Stimulated activated CD8-positive, alpha-beta memory T cell treated with anti-CD3 and anti-CD28 coated beads, Interleukin-15, amount 100 ng/mL, for 48 hours (primary cell): ENCODE measurements around the gene KCNIP1.
A peak's percentile ranks its signal among the peaks of the same experiment; 100 is the strongest.

Source experiments
- DNase-seq, 2 donors: peaks; one replicate each; pipeline ENCODE4 v3.0.0-alpha.2; 2020; ENCODE audit warnings: low read depth in 2 of 2

The KCNIP1 gene

DNA sequence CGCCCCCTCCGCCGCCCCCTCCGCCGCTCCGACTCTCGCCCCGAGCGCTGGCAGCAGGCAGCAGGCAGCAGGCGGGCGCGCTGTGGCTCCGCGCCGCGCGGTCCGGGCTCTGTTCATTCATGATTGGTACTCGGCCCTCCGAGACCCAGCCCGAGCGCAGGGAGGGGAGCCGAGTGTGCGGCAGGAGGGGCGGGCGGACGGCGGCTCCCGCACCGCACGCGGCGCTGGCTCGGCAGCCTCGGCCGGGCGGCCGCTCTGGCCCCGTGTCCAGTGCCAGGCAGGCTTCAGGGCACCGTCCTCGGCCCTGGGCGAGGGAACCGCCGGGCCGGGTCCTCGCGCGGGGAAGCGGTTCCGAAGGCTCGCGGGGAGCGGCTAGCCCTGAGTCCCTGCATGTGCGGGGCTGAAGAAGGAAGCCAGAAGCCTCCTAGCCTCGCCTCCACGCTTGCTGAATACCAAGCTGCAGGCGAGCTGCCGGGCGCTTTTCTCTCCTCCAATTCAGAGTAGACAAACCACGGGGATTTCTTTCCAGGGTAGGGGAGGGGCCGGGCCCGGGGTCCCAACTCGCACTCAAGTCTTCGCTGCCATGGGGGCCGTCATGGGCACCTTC lies at the start of gene KCNIP1:
Gene KCNIP1, plus strand, starts transcription at position 31 of the 607 bp plus-strand sequence.
- no peak for DNase-seq

DNA sequence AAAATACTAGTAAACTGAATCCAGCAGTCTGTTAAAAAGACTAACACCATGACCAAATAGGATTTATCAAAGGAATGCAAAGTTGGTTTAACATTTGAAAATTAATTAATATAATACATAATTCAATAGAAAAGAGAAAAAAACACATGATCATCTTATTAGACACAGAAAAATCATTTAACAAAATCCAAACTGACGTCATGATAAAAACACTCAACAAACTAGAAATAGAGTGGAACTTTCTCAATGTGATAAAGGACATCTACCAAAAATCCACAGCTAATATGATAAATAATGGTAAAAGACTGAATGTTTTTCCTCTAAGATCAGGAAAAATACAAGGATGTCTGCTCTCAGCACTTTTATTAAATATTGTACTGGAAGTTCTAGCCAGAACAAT lies 40.4 kb upstream of the KCNIP1 start:
- DNase-seq = no peak

DNA sequence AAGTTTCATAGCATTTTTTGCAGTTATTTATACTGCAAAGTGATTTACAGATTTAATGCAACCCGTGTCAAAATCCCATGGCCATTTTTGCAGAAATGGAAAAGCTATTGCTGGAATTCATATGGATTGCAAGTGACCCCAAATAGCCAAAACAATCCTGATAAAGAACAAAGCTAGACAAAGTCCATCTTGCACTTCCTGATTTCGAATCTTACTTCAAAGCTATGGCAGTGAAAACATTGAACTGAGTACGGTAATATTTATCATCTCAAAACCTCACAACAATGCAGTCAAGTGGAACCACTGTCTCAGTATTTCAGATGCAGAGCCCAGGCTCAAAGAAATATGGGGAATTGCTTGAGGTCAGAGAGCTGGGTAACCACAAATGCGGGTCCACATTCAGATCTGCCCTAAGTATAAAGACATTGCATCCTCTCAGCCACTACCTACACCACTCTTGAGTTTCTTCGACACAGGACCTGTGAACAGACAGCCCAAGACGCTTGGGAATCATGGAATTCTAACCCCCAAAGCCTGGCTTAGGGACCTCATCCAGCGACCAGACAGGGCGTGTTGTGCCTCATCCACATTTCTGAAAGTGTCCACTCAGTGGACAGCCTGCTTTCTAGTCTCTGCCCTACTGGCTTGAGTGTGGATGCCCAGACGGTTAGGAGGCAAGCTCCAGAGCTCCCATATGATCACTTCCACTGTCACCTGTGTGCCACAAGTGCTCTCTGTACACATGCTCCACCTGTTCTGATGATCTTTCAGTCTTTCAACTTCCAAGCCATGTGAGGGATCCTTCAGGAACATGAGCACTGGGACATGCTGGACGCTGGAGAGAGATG lies 39.3 kb upstream of the KCNIP1 start:
- DNase-seq = no peak

- DNase-seq = no peak
These were observed 37.3 kb upstream of the KCNIP1 start for GRCh38 chr5:170466553-170466952.

DNA sequence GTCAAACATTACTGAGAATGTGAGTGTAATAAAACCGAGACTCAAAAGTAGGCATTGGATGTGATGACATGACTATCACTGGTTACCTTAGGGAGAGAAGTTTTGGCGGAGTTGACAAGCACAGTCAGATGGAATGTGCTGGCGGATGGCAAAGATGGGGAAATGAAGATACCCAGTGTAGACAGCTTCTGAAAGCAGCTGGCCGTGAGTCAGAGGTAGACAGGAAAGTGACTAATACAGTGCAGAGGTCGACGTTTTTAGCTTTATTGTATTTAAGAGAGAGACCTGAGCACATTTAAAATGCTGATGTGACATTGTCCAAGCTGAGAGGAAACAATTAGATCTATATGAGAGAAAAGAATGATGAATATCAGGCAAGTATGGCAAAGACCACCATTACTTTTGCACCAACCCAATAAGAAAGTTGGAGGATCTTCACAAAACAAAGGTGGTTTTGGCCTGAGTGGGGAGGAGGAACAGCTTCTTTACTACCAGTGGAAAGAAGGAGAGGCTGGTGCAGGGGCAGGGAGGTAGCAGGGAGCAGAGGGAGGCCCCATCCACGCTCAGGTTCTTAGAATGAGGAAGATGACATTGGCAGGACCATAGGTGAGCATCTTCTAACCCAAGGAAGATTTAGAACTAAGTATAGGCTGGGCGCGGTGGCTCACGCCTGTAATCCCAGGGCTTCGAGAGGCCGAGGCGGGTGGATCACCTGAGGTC lies 36.7 kb upstream of the KCNIP1 start:
- peak; percentile 10 to 40 for DNase-seq

DNA sequence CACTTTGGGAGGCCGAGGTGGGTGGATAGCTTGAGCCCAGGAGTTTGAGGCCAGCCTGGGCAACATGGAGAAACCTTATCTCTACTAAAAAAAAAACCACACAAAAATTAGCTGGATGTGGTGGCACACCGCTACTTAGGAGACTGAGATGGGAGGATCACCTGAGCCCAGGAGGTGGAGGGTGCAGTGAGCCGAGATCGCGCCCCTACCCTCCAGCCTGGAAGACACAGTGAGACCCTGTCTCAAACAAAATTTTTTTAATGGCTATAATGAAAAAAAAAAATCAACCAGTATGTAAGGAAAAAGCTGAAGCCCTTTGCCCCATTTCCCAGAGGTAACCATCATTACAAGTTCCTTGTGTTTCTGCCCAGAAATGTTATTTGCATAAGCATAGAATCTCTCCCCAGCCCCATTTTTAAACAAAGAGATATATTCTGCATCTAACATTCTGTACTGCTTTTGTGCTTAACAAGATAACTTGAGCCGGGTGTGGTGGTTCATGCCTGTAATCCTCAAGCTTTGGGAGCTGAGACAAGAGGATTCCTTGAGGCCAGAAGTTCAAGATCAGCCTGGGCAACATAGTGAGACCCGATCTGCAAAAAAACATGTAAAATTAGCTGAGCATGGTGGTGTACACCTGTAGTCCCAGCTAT lies 35.1 kb upstream of the KCNIP1 start:
- DNase-seq = no peak

GRCh38 chr5:170469414-170469813 lies 34.4 kb upstream of the KCNIP1 start:
- no peak for DNase-seq

- DNase-seq = no peak
These were observed 33.5 kb upstream of the KCNIP1 start for GRCh38 chr5:170470275-170470674.

DNA sequence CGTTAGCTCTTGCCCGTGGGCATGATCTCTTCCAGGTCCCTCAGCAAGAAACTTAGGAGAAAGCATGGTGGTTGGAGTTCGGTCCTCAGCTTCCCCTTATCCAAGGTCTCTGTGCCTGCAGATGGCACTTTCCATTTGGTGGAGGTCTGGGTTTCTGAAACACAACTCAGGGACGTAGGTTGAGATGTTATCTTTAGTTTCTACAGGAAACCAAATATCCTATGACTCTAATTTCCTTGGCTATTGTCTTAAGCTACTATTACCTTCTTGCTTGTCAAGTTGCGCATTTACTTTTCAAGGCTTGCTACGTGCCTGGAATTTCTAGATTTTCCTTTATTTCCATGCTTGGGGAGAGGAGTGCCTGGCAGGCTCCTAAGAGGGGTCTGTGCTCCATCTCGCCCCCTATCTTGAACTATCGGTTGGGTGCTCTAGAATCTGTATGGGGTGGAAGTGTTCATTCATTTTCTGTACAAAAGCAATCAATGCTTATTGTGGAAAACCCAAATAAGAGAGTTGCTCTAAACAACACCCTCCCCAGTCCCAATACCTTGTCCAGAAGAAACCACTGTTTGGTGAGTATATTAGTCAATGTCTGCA lies 32.9 kb upstream of the KCNIP1 start:
- DNase-seq = no peak

- DNase-seq = no peak
These were observed 32.2 kb upstream of the KCNIP1 start for GRCh38 chr5:170471551-170472178.

DNA sequence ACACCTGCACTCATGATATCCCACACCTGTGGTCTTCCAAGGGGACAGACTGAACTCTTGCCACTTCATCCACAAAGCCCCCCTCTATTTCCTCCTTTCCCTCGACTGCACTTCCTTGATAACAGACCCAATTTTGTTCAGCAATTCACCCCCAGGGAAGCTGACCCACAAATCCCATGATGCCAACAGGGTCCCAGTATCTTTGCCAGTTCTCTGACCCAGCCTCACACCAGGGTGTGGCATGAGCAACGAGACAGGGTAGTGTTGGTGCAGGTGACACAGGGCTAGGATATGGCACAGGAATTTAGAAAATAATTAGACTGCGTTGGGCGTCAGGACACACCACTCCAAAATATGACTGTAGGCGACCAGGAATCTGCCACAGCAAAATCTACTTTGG lies 30.2 kb upstream of the KCNIP1 start:
- no peak for DNase-seq

DNA sequence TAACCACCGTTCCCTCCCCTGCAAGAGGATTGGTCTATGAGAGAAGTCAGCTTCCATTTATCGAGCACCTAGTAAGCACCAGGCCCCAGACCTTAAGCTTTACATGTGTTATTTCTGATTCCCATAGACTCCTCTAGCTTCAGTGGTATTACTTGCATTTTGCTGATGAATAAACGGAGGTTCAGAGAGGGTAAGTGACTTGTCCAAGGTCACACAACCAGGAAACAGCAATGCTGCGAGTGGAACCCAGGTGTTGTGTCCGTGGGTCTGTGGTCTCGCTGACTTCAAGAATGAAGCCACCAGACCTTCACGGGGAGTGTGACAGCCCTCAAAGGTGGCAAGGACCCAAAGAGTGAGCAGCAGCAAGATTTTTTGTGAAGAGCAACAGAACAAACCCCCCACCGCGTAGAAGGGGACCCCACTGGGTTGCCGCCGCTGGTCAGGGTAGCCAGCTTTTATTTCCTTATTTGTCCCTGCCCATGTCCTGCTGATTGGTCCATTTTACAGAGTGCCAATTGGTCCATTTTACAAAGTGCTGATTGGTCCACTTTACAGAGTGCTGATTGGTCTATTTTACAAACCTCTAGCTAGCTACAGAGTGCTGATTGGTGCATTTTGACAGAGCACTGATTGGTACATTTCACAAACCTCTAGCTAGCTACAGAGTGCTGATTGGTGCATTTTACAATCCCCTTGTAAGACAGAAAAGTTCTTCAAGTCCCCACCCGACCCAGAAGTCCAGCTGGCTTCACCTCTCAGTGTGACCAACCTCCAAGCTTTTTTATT lies 29.1 kb upstream of the KCNIP1 start:
- no peak for DNase-seq

- no peak for DNase-seq
These were observed 28.4 kb upstream of the KCNIP1 start for GRCh38 chr5:170475294-170476000.

GRCh38 chr5:170476704-170477103 lies 27.1 kb upstream of the KCNIP1 start:
- DNase-seq = no peak

GRCh38 chr5:170477906-170478305 lies 25.9 kb upstream of the KCNIP1 start:
- no peak for DNase-seq

GRCh38 chr5:170478306-170478705 lies 25.5 kb upstream of the KCNIP1 start:
- no peak for DNase-seq

- DNase-seq = no peak
These were observed 24.3 kb upstream of the KCNIP1 start for GRCh38 chr5:170479484-170479883.

GRCh38 chr5:170480260-170480659 lies 23.6 kb upstream of the KCNIP1 start:
- no peak for DNase-seq

GRCh38 chr5:170481849-170482248 lies 22.0 kb upstream of the KCNIP1 start:
- no peak for DNase-seq

DNA sequence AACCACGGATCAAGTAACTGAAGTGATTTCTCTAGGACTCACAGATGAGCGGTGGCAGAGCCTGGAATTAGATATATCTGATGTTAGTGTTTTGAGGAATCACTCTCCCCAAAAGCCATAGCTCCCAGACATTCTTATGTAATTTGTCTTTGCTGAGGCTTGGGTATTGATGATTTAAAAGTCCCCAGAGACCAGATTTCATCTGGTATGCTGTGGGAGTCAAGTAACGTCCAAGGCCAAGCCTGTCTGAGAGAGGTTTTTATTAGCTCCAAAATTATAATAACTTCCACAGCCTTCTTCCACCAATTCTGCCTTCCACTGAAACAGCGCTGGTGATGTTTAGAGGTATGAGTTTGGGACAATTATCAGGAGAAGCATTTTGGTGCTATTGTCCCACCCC lies 21.3 kb upstream of the KCNIP1 start:
- DNase-seq = no peak
